Measurements from ENCODE around the gene TRAPPC3L.

TRAPPC3L gene

DNA sequence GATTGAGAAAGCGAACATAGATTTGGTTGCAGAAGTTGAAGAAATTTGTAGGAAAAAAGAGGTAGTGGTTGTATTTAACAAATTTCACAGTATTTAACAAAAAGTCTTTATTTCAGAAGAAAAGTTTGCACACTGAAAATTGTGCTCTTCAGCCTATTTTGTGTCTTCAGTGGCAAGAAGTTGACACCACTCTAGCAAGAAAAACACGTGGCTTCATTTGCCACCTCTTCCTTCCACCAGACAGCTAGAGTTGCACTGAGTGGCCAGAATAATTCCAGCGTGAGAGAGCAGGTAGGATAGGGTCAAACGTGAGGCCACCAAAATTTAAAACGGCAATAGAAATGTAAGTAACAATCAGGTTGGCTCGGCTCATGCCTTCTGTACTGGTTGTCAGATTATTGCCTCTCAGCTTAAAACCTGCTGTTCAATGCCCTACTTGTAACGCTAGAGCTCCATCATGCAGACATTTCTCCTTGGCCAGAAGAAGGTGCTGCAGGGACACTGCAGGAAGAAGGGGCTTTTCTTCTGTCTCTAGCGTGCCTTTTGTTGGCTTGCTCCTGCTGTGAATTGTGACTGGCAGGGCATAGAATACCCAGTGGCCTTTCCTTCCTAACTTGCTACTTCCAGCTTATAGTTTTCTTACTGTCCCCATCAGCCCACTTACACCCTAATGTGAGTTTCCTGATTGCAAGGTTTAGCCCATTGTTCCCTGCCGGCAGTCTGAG lies 12.1 kb downstream of the TRAPPC3L start:
- no peak for DNase-seq (ENCODE audit: low read depth)
- no peak overlapping the region for H3K4me3 ChIP-seq (ENCODE audit: control insufficient read depth, low read depth, low read length)
- TF ChIP-seq, protein P1, sequence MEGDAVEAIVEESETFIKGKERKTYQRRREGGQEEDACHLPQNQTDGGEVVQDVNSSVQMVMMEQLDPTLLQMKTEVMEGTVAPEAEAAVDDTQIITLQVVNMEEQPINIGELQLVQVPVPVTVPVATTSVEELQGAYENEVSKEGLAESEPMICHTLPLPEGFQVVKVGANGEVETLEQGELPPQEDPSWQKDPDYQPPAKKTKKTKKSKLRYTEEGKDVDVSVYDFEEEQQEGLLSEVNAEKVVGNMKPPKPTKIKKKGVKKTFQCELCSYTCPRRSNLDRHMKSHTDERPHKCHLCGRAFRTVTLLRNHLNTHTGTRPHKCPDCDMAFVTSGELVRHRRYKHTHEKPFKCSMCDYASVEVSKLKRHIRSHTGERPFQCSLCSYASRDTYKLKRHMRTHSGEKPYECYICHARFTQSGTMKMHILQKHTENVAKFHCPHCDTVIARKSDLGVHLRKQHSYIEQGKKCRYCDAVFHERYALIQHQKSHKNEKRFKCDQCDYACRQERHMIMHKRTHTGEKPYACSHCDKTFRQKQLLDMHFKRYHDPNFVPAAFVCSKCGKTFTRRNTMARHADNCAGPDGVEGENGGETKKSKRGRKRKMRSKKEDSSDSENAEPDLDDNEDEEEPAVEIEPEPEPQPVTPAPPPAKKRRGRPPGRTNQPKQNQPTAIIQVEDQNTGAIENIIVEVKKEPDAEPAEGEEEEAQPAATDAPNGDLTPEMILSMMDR (IDR thresholded peaks at IDR 0.05; ENCODE audit: control insufficient read depth, insufficient read depth, low read depth, low read length, missing control alignments): no peak

DNA sequence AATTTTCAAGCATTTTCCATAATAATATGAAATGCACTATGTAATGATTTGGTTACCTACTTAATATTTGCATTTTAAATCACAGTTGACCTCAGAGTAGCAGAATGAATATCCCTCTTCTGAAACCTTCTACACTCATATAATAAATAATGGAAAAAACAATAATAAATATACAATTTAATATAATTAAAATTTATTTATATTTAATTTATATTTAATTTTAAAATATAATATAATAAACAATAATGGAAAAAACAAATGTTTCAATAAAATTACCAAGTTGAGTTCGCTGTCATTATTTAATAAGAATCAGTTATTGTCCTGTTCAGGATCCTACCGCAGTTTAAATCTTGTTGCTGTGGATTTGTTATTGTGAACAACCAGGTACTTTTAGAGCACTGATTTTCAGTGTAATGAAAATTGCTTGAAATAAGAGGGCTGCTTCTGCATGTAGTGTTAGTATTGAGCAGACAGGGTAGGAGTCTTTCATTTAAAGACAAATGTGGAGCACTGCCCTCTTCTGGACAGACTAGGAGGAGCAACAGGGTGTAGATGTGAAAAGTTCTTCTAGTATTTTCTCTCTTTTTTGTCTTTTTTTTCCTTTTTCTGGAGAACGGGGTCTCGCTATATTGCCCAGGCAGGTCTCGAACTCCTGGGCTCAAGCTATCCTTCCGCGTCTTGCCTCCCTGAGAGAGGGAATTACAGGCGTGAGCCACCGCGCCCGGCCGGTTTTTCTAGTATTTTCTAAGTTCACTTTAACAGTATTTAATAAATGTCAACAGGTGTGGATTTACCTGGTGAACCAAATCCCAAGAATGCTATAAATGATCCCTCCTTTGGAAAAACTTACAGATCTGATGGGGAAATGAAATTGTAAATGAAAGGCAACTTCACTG lies 13.6 kb downstream of the TRAPPC3L start:
- TF ChIP-seq, protein P1 (IDR thresholded peaks at IDR 0.05; ENCODE audit: control insufficient read depth, insufficient read depth, low read depth, low read length, missing control alignments): peak; percentile 69
- peak; percentile 31 for DNase-seq (ENCODE audit: low read depth)
- H3K4me3 ChIP-seq (ENCODE audit: control insufficient read depth, low read depth, low read length): no peak overlapping the region

DNA sequence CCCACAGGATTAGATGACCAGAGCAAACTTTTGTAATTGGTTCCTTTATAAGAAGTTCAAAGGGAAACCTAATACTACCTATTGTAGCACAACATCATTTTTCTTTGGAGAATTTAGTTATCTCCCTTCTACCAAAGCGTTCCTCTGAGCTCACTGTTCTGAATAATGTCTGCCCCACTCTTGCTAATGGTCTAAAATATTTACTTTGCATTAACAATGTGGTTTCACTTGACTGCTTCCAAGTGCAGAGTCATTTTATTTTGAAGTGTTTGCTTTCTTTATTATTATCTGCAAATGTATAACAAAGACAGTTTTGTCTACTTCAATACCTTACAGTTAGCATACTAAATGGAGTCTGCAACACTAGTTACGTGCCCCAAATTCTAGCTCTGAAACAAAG lies 15.0 kb downstream of the TRAPPC3L start:
- no peak for DNase-seq (ENCODE audit: low read depth)
- TF ChIP-seq, protein P1 (IDR thresholded peaks at IDR 0.05; ENCODE audit: control insufficient read depth, insufficient read depth, low read depth, low read length, missing control alignments): no peak
- H3K4me3 ChIP-seq (ENCODE audit: control insufficient read depth, low read depth, low read length): no peak overlapping the region

DNA sequence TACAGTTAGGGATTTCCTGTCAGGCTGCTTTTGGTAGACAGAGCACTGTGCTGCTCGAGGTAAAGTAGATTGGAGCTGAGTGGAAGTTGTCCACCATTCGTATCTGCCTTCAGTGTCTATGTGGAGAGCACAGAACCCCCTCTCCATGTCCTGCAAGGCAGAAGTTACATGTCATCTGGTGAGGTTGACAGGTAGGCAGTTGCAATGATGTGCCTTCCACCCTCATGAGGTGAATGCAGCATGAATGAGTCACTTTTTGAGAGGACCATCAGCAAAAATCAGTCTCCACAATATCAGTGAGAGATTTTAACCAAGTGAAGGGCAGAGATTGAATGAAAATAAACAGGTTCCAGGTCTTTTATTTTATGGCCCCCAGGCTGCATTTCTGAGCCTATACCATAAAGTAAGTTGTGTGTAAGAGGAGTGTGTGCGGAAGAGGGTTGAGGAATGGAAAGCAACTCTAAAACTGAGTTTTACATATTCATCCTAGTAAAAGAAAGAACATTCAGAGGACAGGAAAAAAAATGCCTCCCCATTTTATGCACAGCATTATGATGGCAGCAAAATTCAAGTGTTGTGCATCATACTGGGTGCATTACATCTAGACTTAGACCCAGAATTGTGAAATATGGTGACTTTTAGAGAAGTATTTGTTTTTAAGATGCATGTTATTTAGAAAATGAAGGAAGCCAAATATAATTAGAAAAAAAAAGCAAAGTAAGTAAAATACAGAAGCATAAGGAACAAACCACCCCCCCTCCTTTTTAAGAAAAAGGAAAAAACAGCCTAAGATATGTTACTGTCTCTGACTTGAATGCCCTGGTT lies 15.8 kb downstream of the TRAPPC3L start:
- TF ChIP-seq, protein P1 (IDR thresholded peaks at IDR 0.05; ENCODE audit: control insufficient read depth, insufficient read depth, low read depth, low read length, missing control alignments): no peak
- no peak for DNase-seq (ENCODE audit: low read depth)
- H3K4me3 ChIP-seq (ENCODE audit: control insufficient read depth, low read depth, low read length): no peak overlapping the region

DNA sequence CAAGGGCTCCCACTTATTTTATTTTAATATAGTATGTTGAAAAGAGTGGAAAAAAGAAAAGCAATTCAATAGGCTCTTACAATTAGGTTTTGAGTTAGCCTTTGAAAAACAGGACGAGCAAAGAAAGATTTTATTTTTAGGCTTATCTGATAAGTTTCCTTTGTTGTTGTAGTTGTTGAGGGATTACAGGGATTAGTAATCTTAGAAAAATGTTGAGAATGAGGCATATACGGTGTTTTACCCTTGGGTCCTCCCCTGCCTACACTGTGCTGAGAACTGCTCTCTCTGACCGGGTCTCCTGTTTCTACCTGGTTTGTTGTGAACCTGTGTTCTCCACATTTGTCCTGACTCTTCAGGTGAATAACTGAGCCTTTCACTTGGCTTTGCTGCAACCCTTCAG lies 16.7 kb downstream of the TRAPPC3L start:
- H3K4me3 ChIP-seq (ENCODE audit: control insufficient read depth, low read depth, low read length): no peak overlapping the region
- TF ChIP-seq, protein P1 (IDR thresholded peaks at IDR 0.05; ENCODE audit: control insufficient read depth, insufficient read depth, low read depth, low read length, missing control alignments): no peak
- no peak for DNase-seq (ENCODE audit: low read depth)

DNA sequence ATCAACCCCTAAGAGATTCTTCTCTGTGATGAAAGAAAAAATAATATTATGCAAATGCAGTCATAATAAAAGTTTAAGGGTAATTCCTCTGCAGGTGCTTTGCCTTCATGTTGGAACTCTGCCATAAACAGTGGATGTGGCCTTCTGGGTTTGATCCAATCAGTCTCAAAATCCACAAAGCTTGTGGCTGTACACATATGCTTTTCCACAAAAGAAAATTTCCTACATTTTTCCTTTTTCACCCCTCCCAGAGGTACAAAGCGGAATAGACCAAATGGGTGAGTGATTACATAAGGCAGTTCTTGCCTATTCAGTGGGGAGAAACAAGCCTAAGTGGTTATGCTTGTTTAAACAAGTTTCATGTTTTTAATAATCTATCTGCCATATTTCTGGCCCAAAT lies 17.4 kb downstream of the TRAPPC3L start:
- no peak for DNase-seq (ENCODE audit: low read depth)
- no peak overlapping the region for H3K4me3 ChIP-seq (ENCODE audit: control insufficient read depth, low read depth, low read length)
- TF ChIP-seq, protein P1 (IDR thresholded peaks at IDR 0.05; ENCODE audit: control insufficient read depth, insufficient read depth, low read depth, low read length, missing control alignments): no peak
